Neural progenitor cell (in vitro differentiated cells): ENCODE results near the gene HAAO.

Experiments
- EZH2 ChIP-seq: fragments of 200-600 bp; sonication (generic); IDR thresholded peaks from 2 replicates; pipeline ENCODE4 v1.6.1; 2017; ENCODE audit warnings: antibody characterized with exemption, mild to moderate bottlenecking, moderate library complexity
- EZH2phosphoT487 ChIP-seq: fragments of 200-600 bp; sonication (generic); IDR thresholded peaks from 2 replicates; pipeline ENCODE4 v1.6.1; 2017; ENCODE audit warnings: antibody characterized with exemption
- TF ChIP-seq, protein P1 (sequence below): fragments of 200-600 bp; sonication (generic); IDR thresholded peaks from 2 replicates; pipeline ENCODE4 v1.5.1; 2017; ENCODE audit warnings: antibody characterized with exemption, mild to moderate bottlenecking

DNA sequence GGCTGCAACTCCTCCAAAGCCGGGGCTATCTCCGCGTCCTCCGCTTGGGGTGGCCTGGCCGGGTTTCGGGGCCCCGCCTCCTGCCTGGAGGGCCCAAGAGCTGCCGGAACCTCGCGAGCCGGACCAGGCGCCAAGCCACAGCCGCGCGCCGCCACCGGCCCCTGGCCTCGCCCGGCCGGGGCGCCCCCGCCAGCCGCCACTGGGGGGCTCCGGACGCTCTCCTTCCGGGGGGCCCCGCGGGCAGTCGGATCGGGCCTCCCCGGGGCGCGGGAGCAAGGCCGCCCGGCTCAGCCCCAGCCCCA is 17.4 kb upstream of the HAAO start:
- TF ChIP-seq, protein P1, sequence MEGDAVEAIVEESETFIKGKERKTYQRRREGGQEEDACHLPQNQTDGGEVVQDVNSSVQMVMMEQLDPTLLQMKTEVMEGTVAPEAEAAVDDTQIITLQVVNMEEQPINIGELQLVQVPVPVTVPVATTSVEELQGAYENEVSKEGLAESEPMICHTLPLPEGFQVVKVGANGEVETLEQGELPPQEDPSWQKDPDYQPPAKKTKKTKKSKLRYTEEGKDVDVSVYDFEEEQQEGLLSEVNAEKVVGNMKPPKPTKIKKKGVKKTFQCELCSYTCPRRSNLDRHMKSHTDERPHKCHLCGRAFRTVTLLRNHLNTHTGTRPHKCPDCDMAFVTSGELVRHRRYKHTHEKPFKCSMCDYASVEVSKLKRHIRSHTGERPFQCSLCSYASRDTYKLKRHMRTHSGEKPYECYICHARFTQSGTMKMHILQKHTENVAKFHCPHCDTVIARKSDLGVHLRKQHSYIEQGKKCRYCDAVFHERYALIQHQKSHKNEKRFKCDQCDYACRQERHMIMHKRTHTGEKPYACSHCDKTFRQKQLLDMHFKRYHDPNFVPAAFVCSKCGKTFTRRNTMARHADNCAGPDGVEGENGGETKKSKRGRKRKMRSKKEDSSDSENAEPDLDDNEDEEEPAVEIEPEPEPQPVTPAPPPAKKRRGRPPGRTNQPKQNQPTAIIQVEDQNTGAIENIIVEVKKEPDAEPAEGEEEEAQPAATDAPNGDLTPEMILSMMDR, result peak; percentile 43
- TF ChIP-seq EZH2phosphoT487, result no peak
- no peak for TF ChIP-seq EZH2
